Large intestine (tissue), 3 donors: ENCODE data around the gene SELENOO. TPM values are rescaled to one million over a fixed set of nuclear protein-coding genes. Genes with fewer than 3 reads are reported as not detected.

Experiments used
- DNase-seq, 2 donors: peaks; one replicate each; pipeline versions ENCODE4 v3.0.0 to v3.0.0-alpha.2; 2013
- H3K27ac ChIP-seq: one replicate; pipeline ENCODE4 v1.5.1; 2013; ENCODE audit warnings: low read length
- H3K27me3 ChIP-seq: 2 replicates; pipeline ENCODE4 v1.6.1; 2013; ENCODE audit warnings: low read length; ENCODE audit not compliant: control insufficient read depth, insufficient read depth
- H3K36me3 ChIP-seq: 2 replicates; pipeline ENCODE4 v1.6.1; 2013; ENCODE audit warnings: low read length; ENCODE audit not compliant: control insufficient read depth, insufficient read depth
- H3K4me1 ChIP-seq: one replicate; pipeline ENCODE4 v1.6.1; 2013; ENCODE audit warnings: low read length; ENCODE audit not compliant: control insufficient read depth, insufficient read depth
- H3K4me3 ChIP-seq: one replicate; pipeline ENCODE4 v1.5.1; 2013; ENCODE audit warnings: low read length
- H3K9me3 ChIP-seq: one replicate; pipeline ENCODE4 v1.6.1; 2013; ENCODE audit warnings: mild to moderate bottlenecking, low read depth, low read length, moderate library complexity; ENCODE audit not compliant: control insufficient read depth
- WGBS: methylation state at CpG from one replicate; pipeline ENCODE4 v1.1.5; 2013; ENCODE audit warnings: low lambda C conversion rate; ENCODE audit not compliant: insufficient coverage; 5-methylcytosine and 5-hydroxymethylcytosine counted together
- polyA plus RNA-seq: library from polyadenylated mRNA; unstranded; fragments of 120-200 nt; gene quantifications from one replicate; pipeline ENCODE4 v1.2.1, GENCODE V29; 2013

SELENOO gene
- polyA plus RNA-seq, 1 donor, result 44.4 TPM

DNA sequence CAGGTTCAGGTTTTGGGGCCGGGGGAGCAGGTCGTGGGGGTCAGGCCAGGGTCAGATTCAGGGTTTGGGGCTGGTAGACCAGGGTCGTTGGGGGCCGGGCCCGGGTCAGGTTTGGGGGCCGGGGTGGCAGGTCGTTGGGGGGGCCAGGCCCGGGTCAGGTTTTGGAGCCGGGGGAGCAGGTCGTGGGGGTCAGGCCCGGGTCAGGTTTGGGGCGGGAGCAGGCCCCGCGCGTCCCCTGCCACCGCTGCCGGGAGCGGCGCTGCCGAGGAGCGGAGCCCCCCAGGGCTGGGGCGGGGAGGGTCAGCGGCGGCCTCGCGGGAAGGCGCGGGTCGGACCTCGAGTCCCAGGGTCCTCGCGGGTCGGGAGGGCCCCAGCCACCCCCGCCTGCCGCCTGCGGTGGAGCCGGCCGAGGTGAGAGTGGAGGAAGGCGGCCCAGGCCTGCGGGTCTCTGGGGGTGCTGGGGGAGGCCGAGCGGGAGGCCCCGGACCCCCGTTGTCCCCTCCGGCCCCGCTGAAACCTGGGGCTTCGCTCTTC lies 14.6 kb upstream of the SELENOO start:
- no CpG with 5 or more reads among the region's 47 CpGs for WGBS
- H3K4me1 ChIP-seq, result peaks cover 38% of the 10 kb centered on the region
- H3K27me3 ChIP-seq, result no peaks in the 10 kb centered on the region
- H3K27ac ChIP-seq, result no peak overlapping the region
- peak in 1 of 2 donors; percentile 45 for DNase-seq
- H3K4me3 ChIP-seq, result peak overlapping the region; percentile 55
- H3K9me3 ChIP-seq, result peaks cover 4% of the 10 kb centered on the region
- peaks cover 4% of the 10 kb centered on the region for H3K36me3 ChIP-seq

DNA sequence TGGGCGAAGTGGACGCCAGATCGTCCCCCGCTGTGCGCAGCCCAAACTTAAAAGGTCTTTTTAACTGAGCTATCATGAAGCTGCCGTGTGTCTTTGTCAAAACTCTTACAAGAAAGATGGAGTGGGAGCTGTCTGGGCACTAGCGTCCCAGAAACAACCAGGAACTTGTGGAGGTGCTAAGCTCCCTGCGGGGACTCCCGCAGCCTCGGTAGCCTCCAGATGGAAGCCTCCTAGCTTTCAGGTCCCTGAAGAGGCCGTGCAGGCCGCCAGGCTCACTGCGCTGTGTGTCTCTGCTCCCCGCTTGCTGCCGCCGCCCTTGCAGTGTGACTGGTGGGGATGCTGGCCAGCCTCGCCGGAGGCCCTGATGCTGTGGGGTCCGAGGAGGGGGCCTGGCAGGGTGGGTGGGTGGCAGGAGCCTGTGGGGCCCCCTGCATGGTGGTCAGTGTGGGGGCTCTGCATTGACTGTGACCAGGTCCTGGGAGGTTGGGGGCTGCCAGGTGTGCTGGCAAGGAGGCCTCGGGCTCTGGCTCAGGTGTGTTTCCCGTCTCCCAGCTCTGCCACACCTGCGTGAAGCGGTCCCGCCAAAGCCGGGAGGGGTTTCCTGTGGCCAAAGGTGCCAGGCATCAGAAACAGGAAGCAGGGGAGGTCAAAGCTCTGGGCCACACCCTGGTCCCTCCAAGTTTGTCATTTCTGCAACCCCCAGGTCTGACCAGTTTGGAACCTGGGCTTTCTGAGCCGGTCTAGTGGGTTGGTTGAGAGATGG lies 13.9 kb upstream of the SELENOO start:
- H3K27ac ChIP-seq, result no peak overlapping the region
- no CpG with 5 or more reads among the region's 26 CpGs for WGBS
- no peaks in the 10 kb centered on the region for H3K27me3 ChIP-seq
- peak in 1 of 2 donors; percentile 48 for DNase-seq
- peaks cover 4% of the 10 kb centered on the region for H3K9me3 ChIP-seq
- H3K36me3 ChIP-seq, result peaks cover 4% of the 10 kb centered on the region
- H3K4me3 ChIP-seq, result peak overlapping the region; percentile 55
- peaks cover 40% of the 10 kb centered on the region for H3K4me1 ChIP-seq

DNA sequence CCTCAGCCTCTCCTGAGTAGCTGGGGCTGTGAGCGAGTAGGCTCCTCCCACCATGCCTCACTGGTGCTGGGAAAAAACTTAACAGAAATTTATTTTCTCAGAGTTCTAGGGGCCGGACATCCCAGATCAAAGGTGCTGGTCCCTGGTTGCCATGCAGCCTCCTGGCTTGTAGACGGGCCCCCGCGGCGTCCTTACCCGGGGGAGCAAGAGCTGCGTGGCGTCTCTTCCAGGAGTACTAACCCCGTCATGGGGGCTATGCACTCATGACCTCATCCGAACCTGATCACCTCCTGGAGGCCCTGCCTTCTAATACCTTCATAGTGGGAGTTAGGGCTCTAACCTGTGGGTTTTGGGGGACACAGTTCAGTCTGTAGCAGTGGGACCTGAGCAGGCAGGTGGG lies 12.5 kb upstream of the SELENOO start:
- peaks cover 44% of the 10 kb centered on the region for H3K4me1 ChIP-seq
- no peaks in the 10 kb centered on the region for H3K27me3 ChIP-seq
- whole genome bisulfite sequencing, result no CpG with 5 or more reads among the region's 11 CpGs
- DNase-seq, result no peak
- H3K27ac ChIP-seq, result no peak overlapping the region
- H3K36me3 ChIP-seq, result peaks cover 5% of the 10 kb centered on the region
- no peak overlapping the region for H3K4me3 ChIP-seq
- H3K9me3 ChIP-seq, result peaks cover 4% of the 10 kb centered on the region

DNA sequence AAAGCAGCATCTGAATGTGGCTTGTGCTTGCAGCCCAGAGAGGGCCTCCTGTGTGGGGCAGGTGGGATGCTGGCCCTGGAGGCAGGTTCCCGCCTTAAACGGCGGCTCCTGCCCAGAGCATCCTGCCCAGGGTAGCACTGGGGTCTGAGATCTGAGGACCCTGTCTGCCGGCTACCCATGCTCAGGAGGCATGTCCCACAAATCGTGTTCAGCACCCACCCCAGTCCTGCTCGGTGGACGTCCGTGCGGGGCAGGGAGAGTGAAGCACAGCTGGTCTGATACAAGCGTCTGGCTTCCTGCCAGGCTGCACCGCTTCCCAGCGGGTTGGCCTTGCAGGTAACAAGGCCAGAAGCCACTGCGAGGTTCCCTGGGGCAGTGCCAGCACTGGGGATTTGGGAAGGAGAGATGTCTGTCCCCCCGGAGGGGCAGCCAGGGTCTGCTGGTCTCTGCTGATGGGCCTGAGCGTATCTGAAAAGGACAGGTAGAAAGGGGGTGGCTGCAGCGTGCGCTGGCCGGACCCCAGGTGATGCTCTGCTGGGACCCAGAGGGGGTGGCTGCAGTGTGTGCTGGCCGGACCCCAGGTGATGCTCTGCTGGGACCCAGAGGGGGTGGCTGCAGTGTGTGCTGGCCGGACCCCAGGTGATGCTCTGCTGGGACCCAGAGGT lies 11.5 kb upstream of the SELENOO start:
- no CpG with 5 or more reads among the region's 20 CpGs for WGBS
- Histone ChIP-seq H3K9me3 (peaks cover 2% of the 10 kb centered on the region), H3K4me1 (peaks cover 44% of the 10 kb centered on the region), H3K36me3 (peaks cover 15% of the 10 kb centered on the region), H3K27me3 (no peaks in the 10 kb centered on the region), H3K4me3 (no peak overlapping the region), H3K27ac (peak overlapping the region; percentile 88)
- no peak for DNase-seq

DNA sequence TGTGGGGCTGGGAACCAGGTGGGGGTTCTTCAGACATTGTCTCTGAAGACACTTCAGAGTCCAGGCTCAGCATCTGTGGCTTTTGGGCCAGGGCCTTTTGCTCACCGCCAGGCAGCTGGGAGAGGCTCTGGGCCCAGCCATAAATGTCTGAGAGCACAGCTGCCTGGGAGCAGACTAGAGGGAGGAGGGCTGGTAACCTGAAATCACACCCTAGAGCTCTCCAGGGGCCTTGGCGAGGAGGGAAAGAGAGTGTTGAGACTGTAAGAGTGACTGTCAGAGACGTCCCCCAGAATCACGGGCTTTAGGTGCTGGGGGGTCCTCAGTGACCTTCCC lies 11.0 kb upstream of the SELENOO start:
- no peak for DNase-seq
- peak overlapping the region; percentile 64 for H3K4me3 ChIP-seq
- peaks cover 20% of the 10 kb centered on the region for H3K36me3 ChIP-seq
- peaks cover 44% of the 10 kb centered on the region for H3K4me1 ChIP-seq
- H3K27me3 ChIP-seq, result no peaks in the 10 kb centered on the region
- H3K27ac ChIP-seq, result peak overlapping the region; percentile 88
- no CpG with 5 or more reads among the region's 4 CpGs for WGBS
- H3K9me3 ChIP-seq, result peaks cover 2% of the 10 kb centered on the region

DNA sequence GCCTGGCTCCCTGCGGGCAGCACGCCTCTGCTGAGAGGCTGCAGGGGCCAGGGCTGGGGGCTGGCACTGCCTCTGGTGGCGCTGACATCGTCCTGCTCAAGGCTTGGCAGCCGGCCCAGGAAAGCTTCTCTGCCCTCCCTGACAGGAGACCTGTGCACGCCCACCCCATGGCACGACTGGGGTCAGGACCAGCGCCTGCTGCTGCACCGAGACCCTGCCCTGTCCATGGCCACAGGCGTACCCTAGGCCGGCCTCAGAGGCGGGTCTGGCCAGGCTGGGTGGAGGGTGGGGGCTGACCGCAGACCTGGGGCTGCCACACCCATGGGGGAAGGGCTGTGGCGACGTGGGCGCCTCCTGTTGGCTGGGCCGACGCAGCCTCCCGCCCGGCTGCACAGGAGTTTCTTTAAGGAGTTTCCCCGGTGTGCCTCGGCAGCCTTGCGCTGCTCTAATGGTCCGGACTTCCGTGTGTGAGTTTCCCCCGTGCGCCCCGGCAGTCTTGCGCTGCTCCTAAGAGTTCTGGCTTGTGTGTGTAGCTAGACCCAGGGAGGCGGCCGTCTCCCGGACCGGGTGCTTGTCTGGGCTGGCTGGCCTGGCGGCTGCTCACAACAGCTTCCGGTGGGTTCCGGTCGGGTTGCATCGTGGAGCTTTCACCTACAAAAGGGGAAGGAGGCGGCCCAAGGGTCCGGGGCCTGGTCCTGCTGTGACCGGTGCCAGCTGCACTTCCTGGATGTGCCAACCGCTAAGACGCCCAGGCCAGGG lies 10.4 kb upstream of the SELENOO start:
- peak overlapping the region; percentile 88 for H3K27ac ChIP-seq
- WGBS, result no CpG with 5 or more reads among the region's 43 CpGs
- peaks cover 2% of the 10 kb centered on the region for H3K9me3 ChIP-seq
- peak; percentile 82 to 92 for DNase-seq
- peaks cover 23% of the 10 kb centered on the region for H3K36me3 ChIP-seq
- no peaks in the 10 kb centered on the region for H3K27me3 ChIP-seq
- H3K4me3 ChIP-seq, result peak overlapping the region; percentile 64
- H3K4me1 ChIP-seq, result peaks cover 40% of the 10 kb centered on the region

DNA sequence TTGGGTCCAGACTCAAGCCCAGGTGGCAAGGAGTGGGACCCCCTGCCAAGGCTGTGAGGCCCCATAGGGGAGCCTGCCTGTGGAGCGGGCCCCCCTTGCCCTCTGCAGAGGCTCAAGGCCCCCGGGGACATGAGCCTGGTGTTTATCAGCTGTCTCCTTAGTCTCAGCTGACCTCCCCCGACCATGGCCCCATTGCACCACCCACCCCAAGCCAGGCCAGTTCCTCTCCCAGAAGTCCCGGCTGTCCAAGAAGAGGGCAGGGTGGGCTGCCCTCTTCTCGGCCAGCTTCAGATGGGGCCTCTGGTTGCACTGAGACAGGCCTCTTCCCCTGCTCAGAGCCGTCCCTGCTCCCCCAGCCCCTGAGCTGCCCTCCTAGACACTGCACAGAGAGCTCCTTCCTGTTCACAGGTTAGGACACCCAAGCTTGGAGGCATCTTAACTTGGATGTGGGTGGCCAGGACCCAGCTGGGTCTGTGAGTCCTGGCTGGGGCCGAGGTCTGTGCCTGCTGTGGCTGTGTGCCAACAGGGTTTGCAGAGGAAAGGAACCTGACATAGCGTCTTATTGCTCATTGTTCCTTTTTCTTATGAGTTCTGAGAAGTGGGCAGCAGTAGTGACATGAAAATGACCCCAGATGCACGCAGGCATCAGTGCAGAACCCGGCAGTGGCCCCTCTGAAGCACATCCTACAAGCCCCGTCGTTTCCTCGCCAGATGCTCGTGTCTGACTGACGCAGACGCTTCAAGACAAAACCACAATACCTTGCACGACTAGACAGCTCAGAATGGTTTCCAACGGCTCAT lies 9.7 kb upstream of the SELENOO start:
- 60% methylated on average over 1 of the region's 18 CpGs for WGBS
- Histone ChIP-seq H3K27ac (peak overlapping the region; percentile 88), H3K36me3 (peaks cover 27% of the 10 kb centered on the region), H3K27me3 (no peaks in the 10 kb centered on the region), H3K9me3 (peaks cover 2% of the 10 kb centered on the region), H3K4me1 (peaks cover 39% of the 10 kb centered on the region), H3K4me3 (peak overlapping the region; percentile 64)
- peak in 1 of 2 donors; percentile 57 for DNase-seq

DNA sequence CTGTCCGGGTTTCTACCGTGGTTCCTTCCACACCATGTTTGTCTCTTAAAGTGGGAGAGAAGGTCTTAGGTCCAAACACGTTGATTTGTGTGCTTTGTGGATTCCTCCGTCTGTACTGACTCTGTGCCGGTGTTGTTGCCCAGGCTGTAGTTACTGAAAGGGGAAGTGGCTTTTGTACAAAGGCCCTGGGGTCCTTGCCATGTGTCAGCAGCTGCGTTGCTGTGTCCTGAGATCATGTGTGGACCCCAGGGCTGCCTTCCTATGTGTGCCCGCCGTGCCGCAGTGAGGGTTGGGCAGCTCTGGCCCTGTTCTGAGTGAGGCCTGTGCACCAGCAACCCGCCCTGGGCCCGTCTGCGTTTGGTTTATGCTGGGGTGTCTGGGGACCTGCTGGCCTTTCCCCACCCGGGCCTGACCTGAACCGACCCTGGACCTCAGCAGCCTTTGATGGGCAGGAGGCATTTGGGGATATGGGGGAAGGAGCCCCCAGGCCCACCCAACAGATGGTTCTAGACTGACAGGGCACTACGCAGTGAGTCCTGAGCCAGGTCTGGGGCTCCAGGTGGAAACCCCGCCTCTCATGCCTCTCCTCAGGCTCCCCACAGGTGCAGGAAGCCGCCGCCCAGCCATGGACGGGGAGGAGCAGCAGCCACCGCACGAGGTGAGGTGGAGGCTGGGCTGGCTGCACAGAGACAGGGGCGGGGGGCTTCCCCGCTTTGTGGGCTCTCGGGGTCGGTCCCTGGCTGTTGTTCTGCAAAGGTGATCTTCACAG lies 8.2 kb upstream of the SELENOO start:
- no peak overlapping the region for H3K27ac ChIP-seq
- H3K4me1 ChIP-seq, result peaks cover 31% of the 10 kb centered on the region

DNA sequence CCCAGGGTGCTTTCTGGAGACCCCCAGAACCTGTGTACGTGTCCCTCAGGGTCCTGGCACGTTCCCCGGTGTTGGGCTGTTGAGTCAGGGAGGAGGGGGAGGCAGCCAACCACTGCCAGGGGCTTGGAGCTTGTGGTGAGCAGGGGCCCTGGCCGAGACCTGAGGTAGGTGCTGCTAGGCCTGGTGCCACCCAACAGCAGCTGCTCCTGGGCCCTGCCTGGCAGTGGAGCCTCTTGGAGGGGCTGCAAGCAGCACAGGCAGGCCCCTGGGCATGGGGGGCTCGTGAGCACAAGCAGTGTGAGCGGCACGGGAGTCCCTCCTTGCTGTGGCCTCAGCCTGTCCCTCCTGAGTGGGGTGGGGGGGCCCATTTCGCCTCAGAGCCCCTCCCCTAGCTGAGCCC lies 7.2 kb upstream of the SELENOO start:
- H3K36me3 ChIP-seq, result peaks cover 43% of the 10 kb centered on the region
- H3K27me3 ChIP-seq, result no peaks in the 10 kb centered on the region
- no CpG with 5 or more reads among the region's 8 CpGs for WGBS
- no peak overlapping the region for H3K27ac ChIP-seq
- H3K4me1 ChIP-seq, result peaks cover 29% of the 10 kb centered on the region
- DNase-seq, result no peak
- H3K9me3 ChIP-seq, result peaks cover 2% of the 10 kb centered on the region
- no peak overlapping the region for H3K4me3 ChIP-seq

More for the DNA sequence above, 8.2 kb upstream of the SELENOO start:
- DNase-seq, result no peak
- no CpG with 5 or more reads among the region's 25 CpGs for WGBS
- H3K36me3 ChIP-seq, result peaks cover 38% of the 10 kb centered on the region
- no peak overlapping the region for H3K4me3 ChIP-seq
- no peaks in the 10 kb centered on the region for H3K27me3 ChIP-seq
- H3K9me3 ChIP-seq, result peaks cover 2% of the 10 kb centered on the region
